SK-N-SH (cell line): Measurements from ENCODE around the gene AKAP8. TPM values are rescaled to one million over a fixed set of nuclear protein-coding genes. Genes with fewer than 3 reads are reported as not detected.

Experiments used
- CTCF ChIA-PET: fragments of 300-600, 350-600 bp; formaldehyde crosslinking; extraction: SDS; loops from one replicate; lab custom pipeline; 2021; lab: Yijun Ruan, JAX
- POLR2A ChIA-PET: fragments of 350-600 bp; sonication (Branson Sonifier 250); formaldehyde crosslinking; extraction: SDS; loops from one replicate; lab custom pipeline; 2020; ENCODE audit warnings: antibody characterized with exemption, inconsistent platforms; lab: Yijun Ruan, JAX
- DNase-seq: peaks from one replicate; pipeline ENCODE4 v3.0.0; 2012
- H2AFZ ChIP-seq: fragments of 200-600 bp; sonication (generic); 2 replicates; pipeline ENCODE4 v1.8.1; 2016; ENCODE audit warnings: antibody characterized with exemption, mild to moderate bottlenecking, low read depth
- H3F3A ChIP-seq: fragments of 200-600 bp; sonication (generic); replicated peaks from 2 replicates; pipeline ENCODE3; 2016; ENCODE audit warnings: antibody characterized with exemption, mild to moderate bottlenecking; ENCODE audit not compliant: insufficient read depth
- H3K27ac ChIP-seq, 2 experiments: fragments of 200-500 bp in 1 of 2; fragments of 200-600 bp in 1 of 2; sonication (Bioruptor generic) in 1 of 2; sonication (generic), shearing (Covaris generic) in 1 of 2; 2 replicates each; pipeline versions ENCODE4 v1.5.1 to v1.6.1; 2014 to 2016; ENCODE audit warnings: low read depth in 2 of 2, inconsistent platforms in 1 of 2, low read length in 1 of 2, mild to moderate bottlenecking in 1 of 2, mixed read lengths in 1 of 2
- H3K27me3 ChIP-seq: fragments of 200-600 bp; sonication (generic), shearing (Covaris generic); 2 replicates; pipeline ENCODE4 v1.6.1; 2016; ENCODE audit warnings: mixed run types; ENCODE audit not compliant: insufficient read depth
- H3K36me3 ChIP-seq, 2 experiments: fragments of 200-500 bp in 1 of 2; fragments of 200-600 bp in 1 of 2; sonication (Bioruptor generic) in 1 of 2; sonication (generic) in 1 of 2; replicated peaks in 1 of 2; 2 replicates each; pipeline versions ENCODE3 to v1.5.1; 2014 to 2016; ENCODE audit warnings: low read length in 1 of 2, mild to moderate bottlenecking in 1 of 2; ENCODE audit not compliant: insufficient read depth in 2 of 2, control insufficient read depth in 1 of 2
- H3K4me1 ChIP-seq, 2 experiments: fragments of 200-500 bp in 1 of 2; fragments of 200-600 bp in 1 of 2; sonication (Bioruptor generic) in 1 of 2; sonication (generic), shearing (Covaris generic) in 1 of 2; 2 replicates each; pipeline versions ENCODE4 v1.5.1 to v1.6.1; 2014 to 2016; ENCODE audit warnings: low read depth in 1 of 2, low read length in 1 of 2, mixed run types in 1 of 2; ENCODE audit not compliant: insufficient read depth in 2 of 2, control insufficient read depth in 1 of 2
- H3K4me2 ChIP-seq: fragments of 200-600 bp; sonication (generic), shearing (Covaris generic); 2 replicates; pipeline ENCODE4 v1.6.1; 2017; ENCODE audit warnings: mixed run types
- H3K4me3 ChIP-seq, 2 experiments: fragments of 200-500 bp in 1 of 2; fragments of 200-600 bp in 1 of 2; sonication (Bioruptor generic) in 1 of 2; sonication (generic), shearing (Covaris generic) in 1 of 2; 2 replicates each; pipeline versions ENCODE4 v1.5.1 to v1.8.1; 2014 to 2016; ENCODE audit warnings: low read depth in 2 of 2, inconsistent platforms in 1 of 2, low read length in 1 of 2, mild to moderate bottlenecking in 1 of 2, mixed read lengths in 1 of 2, moderate library complexity in 1 of 2
- H3K79me2 ChIP-seq: fragments of 200-600 bp; sonication (generic); 2 replicates; pipeline ENCODE4 v1.8.1; 2017; ENCODE audit warnings: mild to moderate bottlenecking; ENCODE audit not compliant: insufficient read depth
- H3K9ac ChIP-seq: fragments of 200-600 bp; sonication (generic); 2 replicates; pipeline ENCODE4 v1.6.1; 2017; ENCODE audit warnings: mixed run types
- H3K9me2 ChIP-seq: fragments of 200-600 bp; sonication (generic); 2 replicates; pipeline ENCODE4 v1.6.1; 2017; ENCODE audit warnings: mixed run types
- H3K9me3 ChIP-seq: fragments of 200-600 bp; sonication (generic); 2 replicates; pipeline ENCODE4 v1.6.1; 2017; ENCODE audit warnings: mixed run types, mild to moderate bottlenecking, moderate library complexity
- H4K20me1 ChIP-seq: fragments of 200-600 bp; sonication (generic); 2 replicates; pipeline ENCODE4 v1.6.1; 2017; ENCODE audit warnings: mild to moderate bottlenecking, mixed run types; ENCODE audit not compliant: insufficient read depth
- CHD2 ChIP-seq: fragments of 150-350 bp; IDR thresholded peaks from 2 replicates; pipeline ENCODE4 v1.6.1; 2018; ENCODE audit warnings: low read length; ENCODE audit not compliant: partially characterized antibody
- ELF1 ChIP-seq: IDR thresholded peaks from 2 replicates; pipeline ENCODE4 v1.4.0; 2012
- EP300 ChIP-seq, 2 experiments: IDR thresholded peaks; 2 replicates each; pipeline versions ENCODE4 v1.4.0 to v1.6.1; 2012; ENCODE audit warnings: borderline replicate concordance in 1 of 2, low read depth in 1 of 2, low read length in 1 of 2
- EZH2phosphoT487 ChIP-seq: fragments of 200-600 bp; sonication (generic); IDR thresholded peaks from 2 replicates; pipeline ENCODE4 v1.6.1; 2017; ENCODE audit warnings: low read depth, mixed run types, mild to moderate bottlenecking, antibody characterized with exemption, moderate library complexity, borderline replicate concordance
- FOSL2 ChIP-seq: IDR thresholded peaks from 2 replicates; pipeline ENCODE4 v1.4.0; 2012; ENCODE audit warnings: low read depth, mild to moderate bottlenecking, moderate library complexity, borderline replicate concordance
- FOXM1 ChIP-seq: IDR thresholded peaks from 2 replicates; pipeline ENCODE4 v1.4.0; 2012; ENCODE audit warnings: low read depth, mild to moderate bottlenecking
- GATA2 ChIP-seq: sonication (generic); formaldehyde crosslinking; IDR thresholded peaks from 2 replicates; pipeline ENCODE4 v1.5.0; 2020; ENCODE audit warnings: mild to moderate bottlenecking, missing genetic modification reagents
- IRF3 ChIP-seq: fragments of 150-350 bp; IDR thresholded peaks from 2 replicates; pipeline ENCODE4 v1.6.1; 2016; ENCODE audit warnings: mild to moderate bottlenecking, low read depth, low read length
- JUND ChIP-seq: IDR thresholded peaks from 2 replicates; pipeline ENCODE4 v1.4.0; 2012
- MEF2A ChIP-seq: IDR thresholded peaks from 2 replicates; pipeline ENCODE4 v1.4.0; 2012; ENCODE audit warnings: low read depth, borderline replicate concordance
- MXI1 ChIP-seq: IDR thresholded peaks from 2 replicates; pipeline ENCODE4 v1.6.1; 2012; ENCODE audit warnings: mild to moderate bottlenecking, low read depth, low read length, improper control_type of control experiment
- NRF1 ChIP-seq: IDR thresholded peaks from 2 replicates; pipeline ENCODE4 v1.6.1; 2012; ENCODE audit warnings: low read depth, mild to moderate bottlenecking, low read length
- POLR2AphosphoS5 ChIP-seq: IDR thresholded peaks from 2 replicates; pipeline ENCODE4 v1.6.1; 2012; ENCODE audit warnings: low read depth, low read length
- RAD21 ChIP-seq: IDR thresholded peaks from 2 replicates; pipeline ENCODE4 v1.6.1; 2012; ENCODE audit warnings: mild to moderate bottlenecking, low read length
- RXRA ChIP-seq: IDR thresholded peaks from 2 replicates; pipeline ENCODE4 v1.4.0; 2012; ENCODE audit warnings: low read depth, mild to moderate bottlenecking, borderline replicate concordance
- TCF12 ChIP-seq: IDR thresholded peaks from 2 replicates; pipeline ENCODE4 v1.4.0; 2012
- TEAD4 ChIP-seq: IDR thresholded peaks from 2 replicates; pipeline ENCODE4 v1.4.0; 2012; ENCODE audit warnings: mild to moderate bottlenecking, borderline replicate concordance; ENCODE audit not compliant: insufficient read depth
- WGBS: methylation state at CpG from one replicate; pipeline ENCODE4 v1.1.6; 2017; ENCODE audit warnings: low lambda C conversion rate; 5-methylcytosine and 5-hydroxymethylcytosine counted together
- polyA plus RNA-seq, 3 experiments: library from polyadenylated mRNA; depleted of rRNA; stranded (reverse); fragments of >200 nt; gene quantifications; 2 replicates each; pipeline ENCODE4 v1.2.3, GENCODE V29; 2012
- TF ChIP-seq, protein P1 (sequence below): IDR thresholded peaks from 2 replicates; pipeline ENCODE4 v1.4.0; 2012; ENCODE audit warnings: low read depth
- TF ChIP-seq, protein P2 (sequence below): IDR thresholded peaks from 2 replicates; pipeline ENCODE4; 2012

AKAP8 gene
- polyA plus RNA-seq, 1 of the 3 experiments (the other 2 are of a cell fraction), result 17.2 TPM

- Histone ChIP-seq H3K27ac (peak overlapping the region in 1 of 2 experiments; percentile 94; a peak in 2 of 4 replicates), H3K36me3 (peaks cover 36 to 47% of the 10 kb centered on the region in 2 experiments)
- CTCF ChIA-PET, result interaction anchor here (0.7 to 1.9 kb wide), 5 partner anchors 10 to 245 kb away, joined by 3 to 9 read pairs (median 3); no protein-coding TSS in a partner anchor
These were observed 42.9 kb upstream of the AKAP8 start for GRCh38 chr19:15422296-15423075.

More at GRCh38 chr19:15422296-15423075, 42.9 kb upstream of the AKAP8 start:
- TF ChIP-seq IRF3 (no peak), ELF1 (no peak), RXRA (no peak), GATA2 (no peak), MXI1 (no peak), FOSL2 (no peak), POLR2AphosphoS5 (no peak), JUND (no peak), TCF12 (no peak), FOXM1 (no peak), MEF2A (no peak), NRF1 (no peak), TEAD4 (no peak), EZH2phosphoT487 (no peak), RAD21 (no peak), CHD2 (no peak), EP300 (IDR thresholded peaks at IDR 0.05; ENCODE audit: borderline replicate concordance in 1 of 2, low read depth in 1 of 2, low read length in 1 of 2) (no peak)
- TF ChIP-seq, protein P1, sequence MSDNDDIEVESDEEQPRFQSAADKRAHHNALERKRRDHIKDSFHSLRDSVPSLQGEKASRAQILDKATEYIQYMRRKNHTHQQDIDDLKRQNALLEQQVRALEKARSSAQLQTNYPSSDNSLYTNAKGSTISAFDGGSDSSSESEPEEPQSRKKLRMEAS, result no peak
- TF ChIP-seq, protein P2, sequence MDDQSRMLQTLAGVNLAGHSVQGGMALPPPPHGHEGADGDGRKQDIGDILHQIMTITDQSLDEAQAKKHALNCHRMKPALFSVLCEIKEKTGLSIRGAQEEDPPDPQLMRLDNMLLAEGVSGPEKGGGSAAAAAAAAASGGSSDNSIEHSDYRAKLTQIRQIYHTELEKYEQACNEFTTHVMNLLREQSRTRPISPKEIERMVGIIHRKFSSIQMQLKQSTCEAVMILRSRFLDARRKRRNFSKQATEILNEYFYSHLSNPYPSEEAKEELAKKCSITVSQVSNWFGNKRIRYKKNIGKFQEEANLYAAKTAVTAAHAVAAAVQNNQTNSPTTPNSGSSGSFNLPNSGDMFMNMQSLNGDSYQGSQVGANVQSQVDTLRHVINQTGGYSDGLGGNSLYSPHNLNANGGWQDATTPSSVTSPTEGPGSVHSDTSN, result no peak
- H3K4me2 ChIP-seq, result no peak overlapping the region
- H3K9ac ChIP-seq, result no peak overlapping the region
- peaks cover 13% of the 10 kb centered on the region for H3K79me2 ChIP-seq
- H3K27me3 ChIP-seq, result no peaks in the 10 kb centered on the region
- no peak for DNase-seq
- WGBS, result 94% methylated on average over 12 of the region's 22 CpGs
- H4K20me1 ChIP-seq, result peaks cover 5% of the 10 kb centered on the region
- H3K9me2 ChIP-seq, result no peaks in the 10 kb centered on the region
- H2AFZ ChIP-seq, result no peak overlapping the region
- peaks cover 5 to 41% of the 10 kb centered on the region in 2 experiments; a peak in 3 of 4 replicates for H3K4me1 ChIP-seq
- POLR2A ChIA-PET, result interaction anchor here (1.2 to 1.8 kb wide), 3 partner anchors 11 to 43 kb away, joined by 4 to 8 read pairs (median 5); partner anchors contain the start of gene AKAP8
- no peak overlapping the region; a peak in 1 of 4 replicates for H3K4me3 ChIP-seq
- peaks cover 10% of the 10 kb centered on the region for H3F3A ChIP-seq
- H3K9me3 ChIP-seq, result no peaks in the 10 kb centered on the region
